Subcutaneous abdominal adipose tissue (tissue), 5 donors: Measurements from ENCODE around the gene EFNA3.

ENCODE experiments used
- H3K27ac ChIP-seq: one replicate; pipeline ENCODE4 v1.7.0; 2013; ENCODE audit warnings: low read depth, mild to moderate bottlenecking, inconsistent platforms, low read length, moderate library complexity
- H3K27me3 ChIP-seq, 5 donors: one replicate each; pipeline ENCODE4 v1.7.0; 2013; ENCODE audit warnings: low read length in 5 of 5, inconsistent platforms in 1 of 5; ENCODE audit not compliant: control insufficient read depth in 5 of 5, insufficient read depth in 4 of 5
- H3K36me3 ChIP-seq, 5 donors: one replicate each; pipeline ENCODE4 v1.7.0; 2013; ENCODE audit warnings: low read length in 5 of 5; ENCODE audit not compliant: control insufficient read depth in 5 of 5, insufficient read depth in 5 of 5
- H3K4me1 ChIP-seq, 5 donors: one replicate each; pipeline ENCODE4 v1.7.0; 2013; ENCODE audit warnings: low read length in 5 of 5, mild to moderate bottlenecking in 3 of 5, moderate library complexity in 1 of 5; ENCODE audit not compliant: control insufficient read depth in 5 of 5, insufficient read depth in 5 of 5
- H3K4me3 ChIP-seq, 5 donors: one replicate each; pipeline ENCODE4 v1.7.0; 2013; ENCODE audit warnings: low read length in 5 of 5, low read depth in 1 of 5
- H3K9ac ChIP-seq, 5 donors: one replicate each; pipeline ENCODE4 v1.7.0; 2013; ENCODE audit warnings: low read length in 5 of 5, mild to moderate bottlenecking in 4 of 5, moderate library complexity in 3 of 5
- H3K9me3 ChIP-seq, 5 donors: one replicate each; pipeline ENCODE4 v1.7.0; 2013; ENCODE audit warnings: low read length in 5 of 5; ENCODE audit not compliant: control insufficient read depth in 5 of 5
- donor health status: healthy.
- donor health status: healthy.
- donor health status: healthy.
- donor health status: healthy.
- donor health status: healthy.

EFNA3 gene

DNA sequence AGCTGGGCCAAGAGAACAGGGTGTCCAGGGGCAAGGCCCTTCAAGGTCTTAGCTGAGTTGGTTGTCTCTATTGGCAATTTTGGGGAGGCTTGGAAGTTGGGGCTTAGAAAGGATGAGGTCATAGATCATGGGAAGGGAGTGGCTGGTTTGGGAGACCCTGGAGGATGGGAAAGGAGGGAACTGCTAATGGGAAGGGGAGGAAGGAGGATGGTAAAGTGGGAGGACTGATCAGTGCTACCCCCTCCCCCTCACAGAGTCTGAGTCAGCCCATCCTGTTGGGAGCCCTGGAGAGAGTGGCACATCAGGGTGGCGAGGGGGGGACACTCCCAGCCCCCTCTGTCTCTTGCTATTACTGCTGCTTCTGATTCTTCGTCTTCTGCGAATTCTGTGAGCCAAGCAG, 10.0 kb upstream of the EFNA3 start:
- Histone ChIP-seq H3K4me1 (peaks cover 1 to 32% (median 22%) of the 10 kb centered on the region in 5 donors), H3K27ac (no peak overlapping the region), H3K9ac (no peak overlapping the region), H3K9me3 (no peaks in the 10 kb centered on the region), H3K36me3 (peaks cover 0 to 14% (median 4%) of the 10 kb centered on the region in 5 donors), H3K27me3 (no peaks in the 10 kb centered on the region), H3K4me3 (no peak overlapping the region)

DNA sequence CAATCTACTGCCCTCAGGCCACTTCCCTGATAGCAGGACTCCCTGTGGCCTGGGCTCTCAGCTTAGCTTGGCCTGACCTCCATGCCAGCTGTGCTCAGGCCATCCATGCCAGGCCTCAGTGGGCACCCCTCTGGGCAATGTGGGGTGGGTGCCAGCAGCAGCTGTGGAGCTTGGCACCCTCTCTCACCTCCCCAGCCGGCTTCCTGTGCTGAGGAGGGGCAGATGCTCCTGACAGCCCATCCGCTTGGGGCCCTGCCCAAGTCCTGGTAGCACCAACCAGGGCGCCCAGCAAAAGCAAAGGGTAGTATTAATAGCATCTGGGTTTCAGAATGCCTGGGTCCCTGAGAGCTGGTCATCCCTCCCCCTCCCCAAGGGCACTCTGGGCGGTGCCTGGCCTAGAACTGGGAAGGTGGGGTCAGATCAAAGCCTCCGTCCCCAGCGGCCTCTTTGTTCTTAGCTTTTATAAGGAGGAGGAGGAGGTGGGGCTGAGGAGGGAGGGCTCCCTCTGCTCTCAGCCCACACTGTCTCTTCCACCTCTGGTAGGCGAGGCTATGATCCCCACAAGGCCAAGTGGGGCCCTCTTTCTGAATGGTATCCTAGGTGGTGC, 9.0 kb upstream of the EFNA3 start:
- H3K27ac ChIP-seq = no peak overlapping the region
- peaks cover 0 to 14% (median 4%) of the 10 kb centered on the region in 5 donors for H3K36me3 ChIP-seq
- no peak overlapping the region for H3K9ac ChIP-seq
- no peaks in the 10 kb centered on the region for H3K9me3 ChIP-seq
- peaks cover 0 to 23% (median 16%) of the 10 kb centered on the region in 5 donors for H3K4me1 ChIP-seq
- no peak overlapping the region for H3K4me3 ChIP-seq
- H3K27me3 ChIP-seq = no peaks in the 10 kb centered on the region

DNA sequence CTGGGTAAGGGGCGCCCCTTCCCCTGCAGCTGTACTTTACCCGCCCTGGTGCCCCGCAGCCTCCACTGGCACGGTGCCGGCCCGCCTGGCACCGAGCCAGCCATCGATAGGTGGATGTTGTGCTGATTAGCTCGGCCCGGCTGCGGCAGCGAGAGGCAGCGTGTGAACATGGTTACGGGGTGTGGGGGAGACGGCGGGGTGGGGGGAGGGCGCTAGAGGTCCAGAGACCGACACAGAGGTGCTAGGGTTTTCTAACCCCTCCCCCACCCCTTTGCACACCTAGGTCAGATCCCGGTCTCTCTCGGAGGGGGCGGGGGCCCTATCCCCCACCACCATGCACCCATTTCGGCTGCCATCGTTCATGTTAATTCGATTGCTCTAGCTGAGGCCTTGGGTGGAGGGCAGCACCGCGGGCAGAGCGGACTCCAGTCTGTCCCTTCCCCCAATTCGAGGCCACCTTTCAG, 8.4 kb upstream of the EFNA3 start:
- Histone ChIP-seq H3K4me3 (peak overlapping the region; percentile 58 to 70 (median 64)), H3K9me3 (no peaks in the 10 kb centered on the region), H3K27me3 (no peaks in the 10 kb centered on the region), H3K36me3 (peaks cover 0 to 14% (median 4%) of the 10 kb centered on the region in 5 donors), H3K4me1 (peaks cover 0 to 20% (median 16%) of the 10 kb centered on the region in 5 donors), H3K9ac (peak overlapping the region in 3 of 5 donors; percentile 66 to 77 (median 67)), H3K27ac (no peak overlapping the region)

DNA sequence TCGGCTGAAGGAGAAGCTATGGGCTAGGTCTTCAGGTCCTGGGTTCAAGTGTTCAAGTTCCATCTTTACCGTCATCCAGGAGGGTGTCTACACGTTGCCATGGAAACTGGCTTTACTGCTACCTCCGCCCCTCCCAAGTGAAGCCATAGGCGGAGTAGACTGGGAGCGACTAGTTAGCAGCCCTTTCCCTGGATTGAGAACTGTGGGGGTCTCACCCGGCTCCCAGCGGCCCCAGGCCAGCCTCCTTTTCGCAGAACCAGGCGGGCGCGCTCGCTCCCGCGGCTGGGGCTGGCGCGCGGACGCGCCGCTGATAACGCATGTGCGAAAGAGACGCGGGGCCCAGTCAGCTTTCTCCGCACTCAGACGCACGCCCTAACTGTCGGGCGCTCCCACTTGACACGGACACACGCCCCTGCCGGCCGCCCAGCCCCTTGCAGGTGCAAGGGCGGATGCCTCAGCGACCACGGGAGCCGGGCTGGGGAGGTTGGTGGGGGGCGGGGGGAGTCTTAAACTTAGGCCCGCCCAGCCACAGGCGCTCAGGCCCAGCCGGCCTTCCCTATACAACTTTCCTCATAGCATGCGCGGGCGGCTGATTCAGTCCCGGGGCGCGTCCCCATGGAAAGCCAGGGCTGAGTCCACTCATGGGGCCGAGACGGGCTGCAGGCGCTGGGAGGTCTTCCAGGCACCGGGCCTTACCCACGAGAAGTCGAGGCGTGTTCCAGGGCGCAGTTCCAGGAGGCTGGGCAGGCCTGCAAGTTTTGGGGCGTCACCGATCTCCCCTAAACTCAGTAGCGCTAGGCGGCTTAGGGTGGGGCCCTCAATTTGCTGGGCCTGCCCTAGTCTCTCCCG, 7.7 kb upstream of the EFNA3 start:
- peak overlapping the region in 4 of 5 donors; percentile 19 to 77 (median 66) for H3K9ac ChIP-seq
- H3K4me1 ChIP-seq = peaks cover 0 to 20% (median 16%) of the 10 kb centered on the region in 5 donors
- H3K4me3 ChIP-seq = peak overlapping the region; percentile 58 to 70 (median 64)
- H3K9me3 ChIP-seq = no peaks in the 10 kb centered on the region
- H3K36me3 ChIP-seq = peaks cover 0 to 14% (median 4%) of the 10 kb centered on the region in 5 donors
- peak overlapping the region; percentile 23 for H3K27ac ChIP-seq
- no peaks in the 10 kb centered on the region for H3K27me3 ChIP-seq

DNA sequence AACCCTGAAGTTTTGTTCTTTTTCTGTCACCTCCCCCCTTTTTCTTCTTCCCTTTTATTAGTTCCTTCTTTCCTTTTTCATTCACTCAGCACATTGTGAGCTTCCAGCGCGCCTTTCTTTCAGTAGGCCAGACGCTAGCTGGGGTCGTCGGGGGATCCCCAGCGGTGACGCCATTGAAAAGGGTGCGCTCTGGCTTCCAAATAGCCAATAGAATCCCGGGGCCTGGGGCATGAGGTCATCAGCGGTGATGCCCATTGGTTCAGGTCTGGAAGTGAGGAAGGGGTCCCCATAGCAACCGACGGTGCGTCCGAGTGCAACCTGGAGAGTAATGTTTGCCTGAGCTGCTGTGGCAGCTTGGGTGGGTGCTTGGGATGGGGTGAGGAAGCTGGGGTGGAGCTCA, 6.9 kb upstream of the EFNA3 start:
- Histone ChIP-seq H3K27me3 (no peaks in the 10 kb centered on the region), H3K4me1 (peaks cover 0 to 20% (median 16%) of the 10 kb centered on the region in 5 donors), H3K9ac (peak overlapping the region in 2 of 5 donors; percentile 7 to 77), H3K4me3 (peak overlapping the region in 1 of 5 donors; percentile 70), H3K36me3 (peaks cover 0 to 9% (median 3%) of the 10 kb centered on the region in 5 donors), H3K27ac (peak overlapping the region; percentile 23), H3K9me3 (no peaks in the 10 kb centered on the region)

DNA sequence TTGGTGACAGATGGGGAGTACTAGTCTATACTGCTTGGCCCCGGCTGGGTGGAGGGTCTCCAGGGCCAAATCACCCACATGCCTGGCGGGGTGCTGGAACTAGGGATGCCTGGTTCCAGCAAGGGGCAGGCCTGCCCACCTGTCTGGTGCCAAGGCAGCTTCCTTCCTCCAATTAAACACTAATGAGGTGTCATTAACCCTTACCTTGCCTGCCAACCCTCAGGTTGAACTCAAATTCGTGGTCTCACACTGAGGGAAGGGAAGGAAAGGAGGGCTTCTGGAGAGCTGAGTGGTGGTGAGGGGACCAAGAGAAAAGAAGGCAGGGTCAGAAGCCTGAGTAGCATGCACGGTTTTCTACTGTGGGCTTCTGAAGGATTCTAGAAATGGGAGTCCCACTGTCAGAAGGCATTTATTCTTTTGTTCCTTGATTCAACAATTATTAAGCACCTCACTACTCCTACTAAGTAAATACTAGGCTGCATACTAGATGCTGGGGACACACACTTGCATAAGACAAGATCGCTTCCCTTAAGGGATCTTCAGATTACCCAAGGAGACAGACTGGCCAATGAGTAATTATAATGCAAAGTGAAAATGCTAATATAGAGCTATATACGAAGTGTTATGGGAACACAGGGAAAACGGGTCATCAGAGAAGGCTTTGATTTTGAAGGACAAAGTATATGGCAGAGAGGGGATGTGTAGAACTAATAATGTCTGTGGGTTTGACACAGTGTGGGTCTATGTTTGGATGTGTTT, 5.9 kb upstream of the EFNA3 start:
- Histone ChIP-seq H3K27me3 (no peaks in the 10 kb centered on the region), H3K4me1 (peaks cover 0 to 20% (median 16%) of the 10 kb centered on the region in 5 donors), H3K27ac (no peak overlapping the region), H3K9me3 (no peaks in the 10 kb centered on the region), H3K36me3 (peaks cover 0 to 8% (median 0%) of the 10 kb centered on the region in 5 donors), H3K9ac (no peak overlapping the region), H3K4me3 (no peak overlapping the region)

DNA sequence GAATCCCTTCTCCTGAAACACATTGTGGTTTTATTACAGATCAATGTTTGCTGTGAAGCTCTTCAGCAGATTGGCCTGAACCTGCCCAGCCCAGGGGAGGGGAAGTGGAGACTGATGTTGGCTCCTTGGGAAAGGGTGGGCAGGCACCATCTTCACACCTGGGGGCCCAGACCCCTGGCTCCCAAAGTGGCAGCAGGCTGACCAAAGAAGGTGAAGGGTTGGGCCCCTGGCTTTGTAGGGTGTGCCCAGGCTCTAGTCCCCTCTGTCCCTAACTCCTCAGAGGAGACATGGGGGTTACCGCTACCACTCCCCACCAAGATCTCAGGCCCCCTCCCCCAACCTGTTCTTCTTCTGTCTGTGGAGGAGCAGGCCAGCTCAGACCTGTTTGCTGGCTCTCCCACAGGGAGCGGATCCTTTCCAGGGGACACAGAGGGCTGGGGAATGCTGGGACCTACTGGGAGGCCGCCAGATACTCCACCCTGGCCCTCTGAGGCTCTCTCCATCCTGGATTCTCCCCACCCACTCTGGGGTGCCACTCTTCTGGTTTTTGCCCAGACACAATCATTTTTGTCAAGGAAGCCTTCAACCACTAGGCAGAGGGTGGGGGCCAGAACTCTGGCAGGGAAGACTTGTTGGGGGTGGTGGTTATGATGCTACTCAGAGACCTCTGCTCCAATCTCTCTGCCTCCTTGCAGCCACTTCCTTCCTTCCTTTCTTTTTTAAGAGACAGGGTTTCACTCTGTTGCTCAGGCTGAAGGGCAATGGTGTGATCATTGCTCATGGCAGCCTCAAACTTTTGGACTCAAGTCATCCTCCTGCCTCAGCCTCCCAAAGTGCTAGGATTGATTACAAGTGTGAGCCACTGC, 5.0 kb upstream of the EFNA3 start:
- H3K36me3 ChIP-seq = peaks cover 0 to 8% (median 0%) of the 10 kb centered on the region in 5 donors
- H3K4me1 ChIP-seq = peaks cover 0 to 24% (median 19%) of the 10 kb centered on the region in 5 donors
- H3K27ac ChIP-seq = no peak overlapping the region
- no peak overlapping the region for H3K9ac ChIP-seq
- H3K4me3 ChIP-seq = no peak overlapping the region
- H3K9me3 ChIP-seq = no peaks in the 10 kb centered on the region
- H3K27me3 ChIP-seq = no peaks in the 10 kb centered on the region

DNA sequence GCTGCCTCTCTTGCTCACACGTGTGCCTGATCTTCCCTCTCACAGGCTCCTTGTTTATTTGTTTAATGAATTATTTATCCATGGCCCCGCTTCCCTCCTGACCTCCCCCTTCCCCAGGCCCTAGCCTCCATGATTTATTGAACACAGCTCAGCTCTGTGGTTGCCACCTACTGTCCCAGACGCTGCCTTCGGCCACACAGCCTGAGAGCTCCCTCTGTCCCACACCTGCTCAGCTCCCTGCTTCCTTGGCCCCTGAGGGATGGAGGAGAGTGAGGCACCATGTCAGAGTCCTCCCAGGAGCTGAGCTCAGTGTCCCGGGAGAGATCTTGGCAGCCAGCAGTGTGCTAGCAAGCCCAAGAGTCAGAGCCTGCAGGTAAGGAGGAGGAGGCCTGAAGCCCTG, 3.1 kb upstream of the EFNA3 start:
- H3K4me3 ChIP-seq = no peak overlapping the region
- no peak overlapping the region for H3K27ac ChIP-seq
- peaks cover 0 to 40% (median 31%) of the 10 kb centered on the region in 5 donors for H3K4me1 ChIP-seq
- no peaks in the 10 kb centered on the region for H3K9me3 ChIP-seq
- H3K36me3 ChIP-seq = no peaks in the 10 kb centered on the region
- H3K9ac ChIP-seq = no peak overlapping the region
- peaks cover 11 to 15% (median 14%) of the 10 kb centered on the region in 5 donors for H3K27me3 ChIP-seq

DNA sequence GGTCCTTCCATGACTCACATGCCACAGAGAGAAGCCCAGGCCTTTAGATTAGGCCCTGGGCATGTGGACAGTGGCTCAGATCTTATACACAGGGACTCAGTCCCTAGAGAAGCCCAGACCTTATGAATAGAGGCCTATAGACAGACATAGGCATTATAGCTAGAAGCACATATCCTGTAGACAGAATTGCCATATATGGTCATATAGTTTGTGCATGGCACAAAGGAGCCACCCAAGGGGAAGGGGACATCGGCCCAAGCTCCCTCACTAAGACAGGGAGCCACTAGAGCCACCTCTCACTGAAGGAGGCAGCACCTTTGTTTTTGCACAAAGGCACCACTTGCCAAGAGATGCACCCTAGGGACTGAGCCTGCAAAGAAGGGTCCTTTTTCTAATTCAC, 2.3 kb upstream of the EFNA3 start:
- peaks cover 0 to 40% (median 31%) of the 10 kb centered on the region in 5 donors for H3K4me1 ChIP-seq
- H3K4me3 ChIP-seq = no peak overlapping the region
- H3K9ac ChIP-seq = no peak overlapping the region
- H3K27me3 ChIP-seq = peaks cover 17 to 22% (median 22%) of the 10 kb centered on the region in 5 donors
- no peak overlapping the region for H3K27ac ChIP-seq
- H3K9me3 ChIP-seq = no peaks in the 10 kb centered on the region
- H3K36me3 ChIP-seq = no peaks in the 10 kb centered on the region
